Activated CD4-positive, alpha-beta T cell treated with anti-CD3 and anti-CD28 coated beads, Interleukin-2, amount 50 U/mL, for 48 hours (primary cell): ENCODE results near the gene RTN1.

Experiments used
- DNase-seq, 2 experiments: peaks; one replicate each; pipeline ENCODE4 v3.0.0-alpha.2; 2020

The RTN1 gene

DNA sequence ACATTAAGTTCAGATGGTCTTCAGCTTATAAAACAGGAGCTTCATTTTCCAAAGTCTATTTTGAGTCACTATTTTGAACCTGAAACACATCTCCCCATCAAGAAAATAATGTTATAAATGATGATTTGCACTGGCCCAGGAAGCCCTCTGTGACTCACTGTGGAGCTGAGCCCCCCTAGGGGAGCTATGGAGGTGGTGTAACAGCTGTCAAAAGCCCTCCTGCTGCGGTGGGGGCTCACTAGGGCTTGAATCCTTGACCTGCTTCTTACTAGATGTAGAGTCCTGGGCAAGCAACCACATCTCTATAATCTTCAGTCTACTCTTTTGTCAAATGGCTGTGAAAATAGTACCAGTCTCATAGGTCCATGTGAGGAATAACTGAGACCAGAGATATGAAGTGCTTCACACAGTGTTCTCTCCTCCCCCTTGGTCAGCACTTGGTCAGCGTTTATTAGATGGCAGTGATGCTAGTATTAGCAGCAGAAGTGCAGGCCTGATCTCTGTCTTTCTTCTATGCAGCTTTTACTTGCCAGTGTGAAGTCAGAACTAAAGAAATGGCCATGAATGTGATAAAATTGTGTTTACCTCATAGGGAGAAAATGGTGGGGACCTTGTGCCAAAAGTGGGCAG lies 83.4 kb downstream of the RTN1 start:
- no peak for DNase-seq

DNA sequence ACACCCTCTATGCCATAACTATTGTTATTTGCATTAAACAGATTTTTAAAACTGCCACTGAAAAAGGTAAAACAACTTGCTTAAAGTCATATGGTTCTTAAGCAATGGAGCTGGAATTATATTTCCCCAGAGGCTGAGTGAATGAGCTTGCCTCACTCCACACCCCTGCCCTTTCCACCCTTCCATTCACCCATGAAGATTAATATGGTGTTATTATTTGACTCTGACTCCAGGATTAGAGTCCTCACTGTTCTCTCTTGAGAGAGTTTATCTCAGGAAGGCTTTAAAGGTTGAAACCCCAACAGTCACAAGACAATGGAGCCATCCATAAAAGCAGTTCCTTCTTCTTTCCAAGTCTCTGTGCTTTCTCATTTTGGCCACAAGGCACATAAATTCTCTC lies 84.9 kb downstream of the RTN1 start:
- DNase-seq = no peak

DNA sequence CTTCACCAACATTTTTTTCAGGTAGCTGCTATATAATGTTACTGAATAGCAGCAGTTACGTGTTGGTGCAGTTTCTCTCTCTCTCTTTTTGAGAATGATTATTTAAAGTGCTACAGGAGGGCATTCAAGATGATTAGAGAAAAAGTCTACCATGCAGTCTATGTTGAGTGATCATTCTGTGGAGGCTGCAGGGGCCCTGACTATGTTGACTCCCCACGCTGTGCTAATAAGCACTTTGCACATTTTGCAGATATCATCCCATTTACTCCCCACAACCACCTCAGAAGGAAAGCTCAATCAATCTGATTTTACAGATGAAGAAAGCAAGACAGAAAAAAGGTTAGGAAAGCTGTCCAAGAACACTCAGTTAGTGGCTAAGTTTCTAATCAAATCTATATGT lies 87.8 kb downstream of the RTN1 start:
- DNase-seq = no peak

DNA sequence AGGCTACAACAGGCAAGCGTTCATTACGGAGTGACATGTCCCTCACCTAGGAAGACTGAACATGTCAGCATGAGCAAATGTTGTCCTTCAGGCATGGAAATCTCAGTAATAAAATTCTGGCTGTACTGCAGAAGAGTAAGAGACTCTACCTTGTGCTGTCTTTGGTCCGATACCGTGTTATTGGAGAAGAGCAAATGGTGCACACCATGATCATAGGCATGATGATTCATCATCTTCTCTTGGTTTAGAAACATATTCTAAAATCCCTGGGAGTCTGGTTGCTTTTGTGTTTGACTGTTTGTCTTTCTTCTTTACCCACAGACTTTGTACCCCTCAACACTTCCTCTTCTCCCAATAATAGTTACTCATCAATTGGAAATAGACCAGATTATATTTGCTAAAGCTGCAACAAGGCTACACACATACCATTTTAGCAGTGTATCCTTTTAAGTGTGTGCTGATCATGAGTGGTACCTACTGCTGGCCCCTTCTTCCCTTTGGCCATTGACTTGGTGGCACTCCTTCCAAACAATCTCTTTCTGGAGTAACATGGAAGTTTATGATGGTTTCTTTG lies 93.5 kb downstream of the RTN1 start:
- DNase-seq = no peak

DNA sequence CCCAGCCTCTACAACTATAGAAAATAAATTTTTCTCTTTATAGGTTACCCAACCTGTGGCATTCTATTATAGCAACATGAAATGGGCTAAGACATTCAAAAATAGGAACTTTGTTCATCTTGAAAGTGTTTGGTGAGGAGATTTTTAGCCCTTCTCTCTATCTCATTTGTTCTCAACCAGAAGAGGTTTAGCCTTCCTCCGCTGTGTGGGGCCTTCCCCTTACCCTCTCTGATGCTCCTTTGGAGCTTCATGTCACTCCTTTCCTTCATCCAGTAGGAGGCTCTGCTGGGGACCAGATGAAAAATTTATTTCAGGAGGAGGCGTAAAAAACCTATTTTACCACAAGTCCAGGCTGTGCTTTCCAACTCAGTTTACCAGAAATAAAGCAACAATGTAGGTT lies 94.1 kb downstream of the RTN1 start:
- DNase-seq = no peak

DNA sequence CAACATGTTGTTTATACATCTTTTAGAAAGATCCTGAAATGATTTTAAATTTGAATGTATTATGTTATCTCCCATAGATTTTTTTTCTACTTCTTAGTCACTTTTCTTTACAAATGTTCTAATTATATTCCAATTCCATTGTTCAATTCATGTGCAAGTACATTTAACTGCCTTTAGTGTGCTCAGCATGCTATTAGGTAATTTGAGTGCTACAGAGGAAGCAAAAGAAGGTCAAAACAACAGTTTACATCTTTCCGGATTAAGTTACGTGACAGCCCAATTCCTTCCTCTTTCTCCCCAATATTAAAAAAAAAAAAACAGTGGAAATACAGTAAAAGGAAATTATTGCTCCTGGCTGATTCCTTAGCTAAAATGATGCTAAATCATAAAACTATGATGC lies 98.3 kb downstream of the RTN1 start:
- DNase-seq = no peak

DNA sequence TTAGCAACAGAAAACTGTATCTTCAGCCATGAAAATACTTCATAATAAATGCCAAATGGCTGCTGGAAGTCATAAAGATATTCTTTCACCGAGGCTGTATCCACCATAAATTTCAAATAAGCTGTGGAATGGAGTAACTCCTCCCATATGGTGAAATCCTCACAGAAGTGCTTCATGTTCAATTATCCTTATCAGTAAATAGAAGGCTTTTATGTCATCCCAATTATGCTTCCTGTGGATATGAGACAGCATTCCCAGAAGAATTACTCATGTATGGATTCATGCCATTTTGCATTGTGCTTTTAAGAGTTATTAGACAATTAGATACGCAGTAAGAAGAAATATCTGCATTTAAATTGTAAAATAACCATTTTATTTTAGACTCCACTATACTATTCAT lies 99.0 kb downstream of the RTN1 start:
- DNase-seq = no peak

DNA sequence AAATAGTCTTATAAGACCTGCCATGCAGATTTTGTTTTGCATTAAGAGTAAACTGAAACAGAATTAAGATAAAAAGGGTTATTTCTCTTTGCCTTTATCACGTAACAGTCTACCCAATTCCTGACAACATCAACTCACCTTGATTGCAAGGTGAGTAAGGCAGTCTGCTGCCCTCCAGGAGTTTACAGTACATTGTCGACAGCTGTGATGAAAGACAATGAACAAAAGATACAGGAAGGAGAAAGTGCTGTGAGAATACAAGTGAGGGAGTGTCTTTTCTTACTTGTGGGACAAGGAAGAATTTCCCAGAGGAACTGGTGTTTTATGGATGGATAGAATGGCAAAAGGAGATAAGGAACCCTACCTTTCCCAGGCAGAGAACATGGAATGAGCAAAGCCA lies 101.0 kb downstream of the RTN1 start:
- DNase-seq = no peak

DNA sequence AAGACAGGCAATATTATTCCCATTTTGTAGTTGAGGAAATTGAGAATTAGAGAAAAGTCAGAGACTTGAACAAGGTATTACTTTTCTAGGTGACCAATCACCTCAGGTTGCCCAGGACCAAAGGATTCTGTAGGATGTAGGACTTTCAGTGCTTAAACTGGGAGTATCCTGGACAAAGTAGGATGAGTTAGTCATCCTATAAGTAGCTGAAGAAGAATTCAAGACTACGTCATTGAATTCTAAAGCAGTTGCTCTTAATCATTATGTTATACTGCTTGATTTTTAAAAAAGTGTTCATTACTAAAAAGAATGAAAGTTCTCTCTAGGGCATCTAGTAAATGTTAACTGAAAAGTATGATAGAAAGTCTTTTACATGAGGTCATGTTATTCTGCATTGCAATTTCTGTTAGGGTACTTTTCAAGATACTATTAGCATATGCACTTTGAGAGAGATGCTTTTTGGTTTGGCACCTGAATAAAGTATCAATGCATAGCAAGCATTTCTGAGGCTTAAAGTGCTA lies 101.7 kb downstream of the RTN1 start:
- DNase-seq = no peak

DNA sequence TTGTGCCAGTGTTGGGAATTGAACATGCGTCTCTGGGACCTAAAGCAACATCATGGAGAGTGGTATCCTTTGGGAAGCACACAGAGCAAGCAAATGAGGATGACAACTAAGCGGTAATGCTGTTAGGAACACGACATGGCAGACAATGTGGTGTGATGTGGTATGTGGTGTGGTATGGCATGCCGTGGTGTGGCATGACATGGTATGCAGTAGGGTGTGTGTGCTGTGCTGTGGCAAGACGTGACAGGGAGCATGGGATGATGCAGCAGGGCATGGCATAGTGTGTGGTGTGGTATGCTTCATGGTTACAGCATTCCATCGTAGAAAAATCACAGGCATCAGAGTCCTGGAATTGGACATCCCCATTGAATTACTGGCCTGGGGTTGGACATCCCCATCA lies 108.7 kb downstream of the RTN1 start:
- no peak for DNase-seq

DNA sequence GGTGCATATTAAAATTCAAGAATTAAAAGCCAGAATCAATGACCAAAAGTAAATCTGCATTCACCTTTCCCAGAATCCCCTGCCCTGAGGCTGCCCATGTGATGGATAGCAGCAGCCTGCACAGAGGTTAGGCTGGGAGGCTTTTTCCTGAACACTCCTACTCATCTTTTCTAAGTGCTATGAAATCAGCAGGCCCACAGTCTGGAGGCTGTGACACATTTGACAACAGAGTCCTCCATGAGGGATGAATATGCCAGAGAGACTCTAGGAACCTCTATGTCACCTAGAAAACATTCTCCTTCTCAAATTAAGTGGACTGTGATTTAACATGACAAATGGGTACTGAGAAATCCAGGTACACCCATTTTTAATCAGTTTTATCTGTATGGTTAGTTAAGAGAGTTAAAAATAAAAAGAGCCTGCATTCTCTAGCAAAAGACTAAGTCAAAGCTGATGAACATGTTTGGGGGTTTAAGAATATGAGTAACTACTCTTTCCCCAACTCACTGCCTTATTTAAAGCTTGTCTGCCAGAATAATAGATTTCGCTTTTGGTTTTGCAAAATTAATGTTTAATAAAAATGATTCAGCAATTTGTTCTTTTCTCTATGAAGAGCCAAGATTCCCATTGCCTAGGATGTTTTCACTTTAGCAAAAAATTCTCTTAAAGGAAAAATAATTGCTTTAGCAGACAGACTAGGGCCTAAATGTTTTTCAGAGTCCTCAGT lies 115.0 kb downstream of the RTN1 start:
- DNase-seq = no peak

DNA sequence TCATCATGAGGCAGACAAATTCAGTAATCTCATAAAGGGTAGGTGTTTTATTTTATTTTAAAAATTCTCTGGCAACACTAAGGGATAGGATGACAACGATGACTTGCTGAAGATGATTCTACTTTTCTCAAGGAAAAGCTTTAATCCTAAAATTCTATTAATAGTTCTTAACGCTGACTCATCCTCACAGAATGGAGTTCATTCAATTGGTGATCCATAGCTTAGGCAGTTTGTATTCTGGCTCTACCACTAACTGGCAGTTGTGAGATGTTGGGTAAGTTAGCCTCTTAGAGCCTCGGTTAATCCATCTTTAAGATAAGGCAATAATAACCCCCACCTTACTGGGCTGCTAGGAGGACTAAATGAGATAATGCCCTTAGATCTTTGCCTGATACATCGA lies 116.3 kb downstream of the RTN1 start:
- DNase-seq = no peak

DNA sequence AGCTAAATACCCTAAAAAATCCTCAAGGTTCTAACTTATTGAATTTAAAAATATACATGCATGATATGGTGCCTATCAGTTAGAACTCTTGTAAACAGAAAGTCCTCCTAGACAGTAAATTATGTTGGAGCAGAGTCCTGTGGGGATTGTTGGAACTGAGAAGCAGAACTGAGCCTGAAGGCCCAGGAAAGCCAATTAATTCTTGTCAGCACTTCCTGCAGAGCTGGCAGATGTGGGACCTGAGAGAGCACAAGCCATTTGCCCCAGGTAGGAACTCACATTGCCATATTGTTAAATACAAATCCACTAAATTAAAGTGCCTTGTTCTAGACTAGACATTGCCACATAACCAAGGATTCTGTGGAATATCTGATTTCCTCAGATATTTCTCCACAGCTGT lies 117.1 kb downstream of the RTN1 start:
- DNase-seq = no peak

DNA sequence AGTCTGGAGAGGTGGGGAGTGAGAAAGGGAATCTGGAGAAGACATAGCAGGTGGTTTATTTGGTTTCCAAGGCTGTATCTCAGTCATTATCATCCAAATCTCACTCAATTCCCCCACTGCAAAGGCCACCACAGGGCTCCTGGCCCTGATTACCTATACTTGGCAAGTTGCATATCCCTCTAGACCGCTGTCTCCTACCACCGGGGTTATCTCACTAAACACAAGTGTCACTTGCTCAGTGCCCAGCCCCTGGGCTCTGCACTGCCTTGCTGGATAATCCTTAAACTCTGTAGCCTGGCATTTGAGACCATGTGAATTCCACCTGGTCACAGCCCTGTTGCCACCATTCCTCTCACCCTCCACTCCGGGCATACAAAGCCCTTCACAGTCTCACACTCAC lies 119.0 kb downstream of the RTN1 start:
- no peak for DNase-seq

DNA sequence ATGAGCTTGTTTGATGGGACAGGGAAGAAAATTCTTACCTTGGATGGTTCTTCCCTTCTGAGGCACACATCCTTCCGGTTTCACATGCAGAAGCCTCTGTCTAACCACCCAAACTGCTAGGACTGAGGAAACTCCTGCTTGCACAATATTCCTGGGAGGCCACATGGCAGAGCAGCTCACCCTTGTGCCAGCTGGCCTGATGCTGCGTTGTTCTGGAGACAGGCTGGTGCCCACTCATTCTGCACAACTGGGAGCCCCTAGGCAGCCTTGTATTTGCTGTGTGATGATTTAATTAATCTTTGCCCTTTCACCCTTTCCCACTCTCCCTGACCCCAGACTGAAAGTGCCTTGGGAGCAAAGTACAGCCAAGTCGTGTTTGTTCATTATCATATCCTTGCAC lies 130.8 kb downstream of the RTN1 start:
- DNase-seq = no peak

DNA sequence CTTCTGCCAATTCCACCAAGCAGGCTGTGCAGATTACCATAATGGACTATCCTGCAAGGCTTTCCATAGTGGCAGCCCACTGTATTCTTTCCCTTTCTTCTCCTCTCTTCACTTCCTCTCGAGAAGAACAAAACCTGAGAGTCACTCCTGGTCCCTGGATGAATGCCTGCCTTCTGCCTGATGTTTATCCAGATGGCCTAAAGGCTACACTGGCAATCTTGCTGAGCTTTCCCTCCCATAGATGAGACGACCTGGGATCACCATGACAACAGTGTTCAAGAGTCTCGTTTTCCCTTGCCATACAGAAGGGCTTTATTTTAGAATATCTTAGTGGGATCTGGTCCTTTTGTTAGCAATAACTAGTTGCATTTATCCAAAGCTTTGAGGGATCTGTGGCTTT lies 142.3 kb downstream of the RTN1 start:
- no peak for DNase-seq

DNA sequence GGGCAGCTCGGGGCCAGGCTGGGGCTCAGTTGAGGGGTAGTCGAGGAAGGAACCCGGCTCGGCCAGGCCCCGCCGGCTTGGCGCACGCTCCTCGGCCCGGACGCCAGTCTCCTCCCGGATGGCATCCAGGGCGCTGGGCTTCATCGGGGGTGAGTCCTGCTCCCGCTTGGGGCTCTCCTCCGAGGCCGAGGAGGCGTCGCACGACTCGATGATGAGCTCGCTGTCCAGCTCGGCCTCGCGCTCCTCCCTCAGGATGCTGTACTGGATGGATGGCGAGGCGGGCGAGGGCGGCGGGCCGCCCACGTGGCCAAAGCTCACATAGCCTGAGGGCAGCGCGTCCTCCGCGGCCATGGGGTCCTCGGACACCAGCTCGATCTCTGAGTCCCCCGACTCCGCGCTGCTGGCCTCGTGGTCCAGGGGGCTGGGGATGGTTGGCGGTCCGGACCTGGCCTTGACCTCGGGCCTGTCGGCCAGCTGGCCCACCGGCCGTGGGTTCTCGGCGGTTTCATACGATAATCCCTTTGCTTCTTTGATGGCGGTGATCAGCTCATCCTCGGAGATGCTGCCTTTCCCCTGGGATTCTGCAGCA lies 143.4 kb downstream of the RTN1 start:
- DNase-seq = no peak

DNA sequence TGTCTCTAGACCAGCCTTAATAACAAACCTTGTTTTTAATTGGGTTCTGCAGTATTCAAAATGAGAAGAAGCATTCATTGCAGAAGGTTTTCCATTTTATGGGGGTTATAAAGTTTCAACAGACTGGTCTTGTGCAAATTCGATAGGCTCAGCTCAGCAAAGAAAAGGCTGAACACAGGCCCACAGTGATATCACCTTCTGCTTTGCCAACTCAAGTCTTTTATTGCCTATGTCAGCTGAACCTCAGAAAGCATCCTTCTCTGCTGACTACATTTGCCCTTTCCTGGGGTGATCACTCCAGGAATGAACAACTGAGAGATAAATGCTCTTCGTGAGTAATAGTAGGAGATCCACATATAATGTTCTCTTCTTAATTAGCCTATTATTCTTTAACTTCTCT lies 159.5 kb downstream of the RTN1 start:
- no peak for DNase-seq

DNA sequence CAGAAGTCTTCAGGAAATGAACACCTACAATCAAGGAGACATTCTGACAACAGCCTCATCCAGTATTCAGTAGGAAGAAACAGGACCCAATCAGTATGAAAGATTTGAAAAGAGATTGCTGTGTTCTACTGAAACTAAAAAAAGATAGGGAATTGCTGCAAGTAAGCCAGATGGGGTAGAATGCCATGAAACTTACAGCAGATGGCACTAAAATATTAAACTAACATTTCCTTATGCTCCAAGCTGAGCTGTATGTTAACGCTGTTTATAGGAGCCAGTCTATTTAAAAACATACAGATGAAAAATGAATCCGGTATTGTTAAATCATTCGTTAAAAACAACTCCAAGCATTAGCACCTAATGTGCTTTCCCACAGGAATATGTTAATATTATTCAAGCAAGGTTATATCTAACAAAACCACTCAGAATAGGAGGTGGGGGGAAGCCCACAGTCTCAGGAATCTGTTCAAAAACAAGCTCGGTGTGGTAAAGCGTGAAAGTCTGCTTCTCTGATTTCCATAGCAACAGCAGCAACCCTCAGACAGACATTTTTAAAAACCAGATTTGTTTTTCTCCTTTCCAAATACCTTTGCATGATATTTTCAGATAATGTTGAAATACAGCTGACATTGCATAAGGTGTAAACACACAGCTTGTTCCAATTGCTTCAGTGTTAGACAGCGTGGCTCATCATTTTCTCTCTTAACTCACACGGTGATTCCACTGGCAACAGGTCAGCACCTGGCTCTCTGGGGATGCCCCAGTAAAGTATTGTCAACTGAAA lies 162.6 kb downstream of the RTN1 start:
- DNase-seq = no peak

DNA sequence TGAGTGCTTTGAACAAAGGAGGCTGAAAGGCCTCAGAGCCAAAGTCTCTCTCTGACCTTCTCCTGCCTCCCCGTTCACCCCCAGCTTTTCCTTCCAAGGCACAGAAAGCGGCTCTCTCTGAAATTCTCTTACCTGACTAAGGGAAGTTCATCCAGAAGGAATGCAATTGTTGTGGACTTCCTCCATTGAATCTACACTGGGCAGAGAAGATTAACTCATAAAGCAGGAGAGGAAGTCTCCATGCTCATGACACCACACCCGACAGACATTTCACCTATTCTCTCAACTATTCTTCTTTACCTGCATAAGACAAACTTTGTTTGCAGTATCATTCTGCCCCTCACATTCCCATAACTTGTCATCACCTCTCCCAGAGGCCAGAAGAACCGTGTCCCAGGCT lies 164.7 kb downstream of the RTN1 start:
- no peak for DNase-seq

DNA sequence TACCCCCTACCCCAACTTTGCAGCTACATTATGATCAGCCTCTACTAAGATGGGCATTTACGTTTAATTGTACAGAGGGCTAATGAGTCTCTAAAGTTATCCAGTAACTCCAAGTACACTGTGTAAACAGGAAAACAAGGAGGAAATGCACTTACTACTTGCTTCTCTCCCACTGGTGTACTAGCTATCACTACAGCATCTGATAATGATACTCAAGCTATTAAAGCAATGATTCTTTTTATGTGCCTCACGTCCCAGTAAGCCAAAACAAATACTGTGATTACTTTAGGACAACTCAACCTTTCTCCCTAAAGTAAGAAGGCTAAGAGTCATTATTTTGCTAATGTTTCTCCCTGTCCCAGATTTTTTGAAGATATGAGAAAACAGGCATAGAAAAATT lies 165.3 kb downstream of the RTN1 start:
- no peak for DNase-seq

DNA sequence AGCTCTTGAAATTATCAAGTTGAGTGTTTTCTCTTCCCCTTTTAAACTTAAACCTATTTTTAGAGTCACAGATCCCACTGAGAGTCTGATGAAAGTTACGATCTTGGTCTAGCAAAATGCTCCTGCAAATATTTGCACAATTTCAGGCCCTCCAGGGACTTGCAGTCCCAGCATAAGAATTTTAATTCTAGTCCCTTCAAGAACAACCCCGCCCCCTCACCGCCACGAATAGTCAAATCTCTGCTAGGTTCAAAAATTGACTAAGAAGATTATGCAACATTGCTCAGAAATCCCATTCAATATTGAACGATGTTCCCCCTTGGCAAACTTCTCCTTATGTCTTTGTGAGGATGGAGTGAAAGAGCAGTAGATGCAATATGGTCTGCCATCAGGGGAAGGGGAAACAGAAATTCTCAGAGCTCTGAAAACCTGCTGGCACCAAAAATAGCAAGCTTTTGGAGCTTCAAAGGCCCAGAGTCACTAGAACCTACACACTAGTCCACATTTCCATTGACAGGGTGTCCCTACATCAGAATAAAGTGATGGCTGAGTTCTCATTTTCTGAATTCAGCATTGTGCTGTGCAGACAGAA lies 166.4 kb downstream of the RTN1 start:
- no peak for DNase-seq

DNA sequence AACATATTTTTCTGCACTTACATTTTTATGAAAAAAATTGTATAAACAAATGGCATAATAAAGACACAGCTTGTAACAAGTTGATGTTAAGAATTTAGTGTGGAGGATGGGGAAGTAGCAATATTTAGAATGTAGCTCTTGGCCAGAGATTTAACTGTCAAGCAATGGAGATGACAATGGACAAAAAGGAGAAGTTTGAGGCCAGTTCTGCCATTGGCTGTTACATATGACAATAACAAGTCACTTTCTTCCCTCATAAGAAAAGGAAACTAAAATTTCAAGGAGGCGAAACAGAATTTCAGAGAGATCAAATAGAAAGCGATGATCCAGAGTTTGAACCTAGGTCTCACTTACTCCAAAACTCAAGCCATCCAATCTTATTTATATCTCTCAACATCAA lies 171.1 kb downstream of the RTN1 start:
- DNase-seq = no peak
